Measurements from ENCODE around the gene RAB31. TPM values are rescaled to one million over a fixed set of nuclear protein-coding genes. Genes with fewer than 3 reads are reported as not detected.

RAB31 gene
- total and polyA plus RNA-seq, 4 experiments from 2014 or later: 0.07 to 1.8 (median 1.4) TPM

- ChIA-PET POLR2A (ENCODE audit: partially characterized antibody) (no interaction called here), CTCF (ENCODE audit: partially characterized antibody) (no interaction called here)
- Mint-ChIP-seq H3K9me3 (peaks cover 0 to 3% (median 0%) of the 10 kb centered on the region in 8 donors), H3K27me3 (peaks cover 11 to 25% of the 10 kb centered on the region in 2 donors), H3K4me1 (no peaks in the 10 kb centered on the region), H3K27ac (no peak overlapping the region), H3K36me3 (no peaks in the 10 kb centered on the region), H3K4me3 (no peak overlapping the region)
- Histone ChIP-seq H3K4me1 (ENCODE audit: insufficient read depth, low read length) (no peaks in the 10 kb centered on the region), H3K27me3 (ENCODE audit: insufficient read depth, low read length) (no peaks in the 10 kb centered on the region), H3K4me3 (ENCODE audit: low read length in 2 of 2) (no peak overlapping the region), H3K27ac (ENCODE audit: low read depth, low read length) (no peak overlapping the region), H3K36me3 (ENCODE audit: insufficient read depth, low read length) (no peaks in the 10 kb centered on the region), H3K9me3 (ENCODE audit: control insufficient read depth in 1 of 2, low read length in 2 of 2) (no peaks in the 10 kb centered on the region)
- intact Hi-C loops (cut with micrococcal nuclease): no loop called here
- no peak for DNase-seq
Measured at GRCh38 chr18:9835113-9835755, 127.1 kb downstream of the RAB31 start.

- H3K36me3 Mint-ChIP-seq: no peaks in the 10 kb centered on the region
- no peak overlapping the region for H3K4me3 Mint-ChIP-seq
Measured at GRCh38 chr18:9835825-9836224, 127.7 kb downstream of the RAB31 start.

GRCh38 chr18:9838144-9838877 lies 130.2 kb downstream of the RAB31 start:
- Histone ChIP-seq H3K27ac (ENCODE audit: low read depth, low read length) (no peak overlapping the region), H3K4me1 (ENCODE audit: insufficient read depth, low read length) (no peaks in the 10 kb centered on the region), H3K36me3 (ENCODE audit: insufficient read depth, low read length) (no peaks in the 10 kb centered on the region), H3K27me3 (ENCODE audit: insufficient read depth, low read length) (no peaks in the 10 kb centered on the region), H3K9me3 (ENCODE audit: control insufficient read depth in 1 of 2, low read length in 2 of 2) (no peaks in the 10 kb centered on the region), H3K4me3 (ENCODE audit: low read length in 2 of 2) (no peak overlapping the region)
- Mint-ChIP-seq H3K36me3 (no peaks in the 10 kb centered on the region), H3K9me3 (peaks cover 0 to 3% (median 0%) of the 10 kb centered on the region in 8 donors), H3K4me1 (no peaks in the 10 kb centered on the region), H3K4me3 (no peak overlapping the region), H3K27me3 (peaks cover 6 to 25% of the 10 kb centered on the region in 2 donors), H3K27ac (no peak overlapping the region)
- POLR2A ChIA-PET (ENCODE audit: partially characterized antibody): no interaction called here
- DNase-seq: no peak
- CTCF ChIA-PET (ENCODE audit: partially characterized antibody): no interaction called here
- intact Hi-C loops (cut with micrococcal nuclease): no loop called here

More at GRCh38 chr18:9835825-9836224, 127.7 kb downstream of the RAB31 start:
- H3K9me3 Mint-ChIP-seq: peaks cover 0 to 3% (median 0%) of the 10 kb centered on the region in 8 donors
- no peak for DNase-seq
- POLR2A ChIA-PET (ENCODE audit: partially characterized antibody): no interaction called here
- Histone ChIP-seq H3K27ac (ENCODE audit: low read depth, low read length) (no peak overlapping the region), H3K4me3 (ENCODE audit: low read length in 2 of 2) (no peak overlapping the region), H3K36me3 (ENCODE audit: insufficient read depth, low read length) (no peaks in the 10 kb centered on the region), H3K9me3 (ENCODE audit: control insufficient read depth in 1 of 2, low read length in 2 of 2) (no peaks in the 10 kb centered on the region), H3K27me3 (ENCODE audit: insufficient read depth, low read length) (no peaks in the 10 kb centered on the region), H3K4me1 (ENCODE audit: insufficient read depth, low read length) (no peaks in the 10 kb centered on the region)
- CTCF ChIA-PET (ENCODE audit: partially characterized antibody): no interaction called here
- peaks cover 9 to 25% of the 10 kb centered on the region in 2 donors for H3K27me3 Mint-ChIP-seq
- intact Hi-C loops (cut with micrococcal nuclease): no loop called here
- H3K4me1 Mint-ChIP-seq: no peaks in the 10 kb centered on the region
- H3K27ac Mint-ChIP-seq: no peak overlapping the region

GRCh38 chr18:9839211-9839610 lies 131.1 kb downstream of the RAB31 start:
- ChIA-PET CTCF (ENCODE audit: partially characterized antibody) (interaction anchor here (0.9 kb wide), 1 partner anchor 12 kb away, joined by 3 read pairs; no protein-coding TSS in a partner anchor), POLR2A (ENCODE audit: partially characterized antibody) (no interaction called here)
- H3K27me3 Mint-ChIP-seq: peaks cover 6 to 22% of the 10 kb centered on the region in 2 donors
- no peak overlapping the region for H3K27ac Mint-ChIP-seq
- Histone ChIP-seq H3K27me3 (ENCODE audit: insufficient read depth, low read length) (no peaks in the 10 kb centered on the region), H3K36me3 (ENCODE audit: insufficient read depth, low read length) (no peaks in the 10 kb centered on the region), H3K4me3 (ENCODE audit: low read length in 2 of 2) (no peak overlapping the region), H3K9me3 (ENCODE audit: control insufficient read depth in 1 of 2, low read length in 2 of 2) (no peaks in the 10 kb centered on the region), H3K4me1 (ENCODE audit: insufficient read depth, low read length) (no peaks in the 10 kb centered on the region), H3K27ac (ENCODE audit: low read depth, low read length) (no peak overlapping the region)
- DNase-seq: no peak
- no peak overlapping the region for H3K4me3 Mint-ChIP-seq
- H3K9me3 Mint-ChIP-seq: no peaks in the 10 kb centered on the region
- H3K36me3 Mint-ChIP-seq: no peaks in the 10 kb centered on the region
- intact Hi-C loops (cut with micrococcal nuclease): no loop called here
- no peaks in the 10 kb centered on the region for H3K4me1 Mint-ChIP-seq

GRCh38 chr18:9839853-9840252 lies 131.8 kb downstream of the RAB31 start:
- no peaks in the 10 kb centered on the region for H3K9me3 ChIP-seq (ENCODE audit: control insufficient read depth in 1 of 2, low read length in 2 of 2)
- H3K27me3 Mint-ChIP-seq: peaks cover 6 to 22% of the 10 kb centered on the region in 2 donors
- ChIA-PET CTCF (ENCODE audit: partially characterized antibody) (interaction anchor here (0.9 kb wide), 1 partner anchor 12 kb away, joined by 3 read pairs; no protein-coding TSS in a partner anchor), POLR2A (ENCODE audit: partially characterized antibody) (no interaction called here)
- intact Hi-C loops (cut with micrococcal nuclease): no loop called here
- no peaks in the 10 kb centered on the region for H3K27me3 ChIP-seq (ENCODE audit: insufficient read depth, low read length)
- no peaks in the 10 kb centered on the region for H3K36me3 Mint-ChIP-seq
- no peaks in the 10 kb centered on the region for H3K9me3 Mint-ChIP-seq
- no peaks in the 10 kb centered on the region for H3K4me1 ChIP-seq (ENCODE audit: insufficient read depth, low read length)
- H3K4me1 Mint-ChIP-seq: no peaks in the 10 kb centered on the region
- DNase-seq: no peak
- no peak overlapping the region for H3K4me3 ChIP-seq (ENCODE audit: low read length in 2 of 2)
- H3K4me3 Mint-ChIP-seq: no peak overlapping the region
- no peaks in the 10 kb centered on the region for H3K36me3 ChIP-seq (ENCODE audit: insufficient read depth, low read length)
- no peak overlapping the region for H3K27ac ChIP-seq (ENCODE audit: low read depth, low read length)
- no peak overlapping the region for H3K27ac Mint-ChIP-seq

GRCh38 chr18:9841752-9842151 lies 133.7 kb downstream of the RAB31 start:
- Mint-ChIP-seq H3K9me3 (no peaks in the 10 kb centered on the region), H3K4me3 (no peak overlapping the region), H3K36me3 (no peaks in the 10 kb centered on the region), H3K27ac (no peak overlapping the region), H3K4me1 (no peaks in the 10 kb centered on the region), H3K27me3 (peaks cover 2 to 17% of the 10 kb centered on the region in 2 donors)
- Histone ChIP-seq H3K27me3 (ENCODE audit: insufficient read depth, low read length) (no peaks in the 10 kb centered on the region), H3K4me1 (ENCODE audit: insufficient read depth, low read length) (no peaks in the 10 kb centered on the region), H3K9me3 (ENCODE audit: control insufficient read depth in 1 of 2, low read length in 2 of 2) (no peaks in the 10 kb centered on the region), H3K36me3 (ENCODE audit: insufficient read depth, low read length) (no peaks in the 10 kb centered on the region), H3K4me3 (ENCODE audit: low read length in 2 of 2) (no peak overlapping the region), H3K27ac (ENCODE audit: low read depth, low read length) (no peak overlapping the region)
- POLR2A ChIA-PET (ENCODE audit: partially characterized antibody): no interaction called here
- intact Hi-C loops (cut with micrococcal nuclease): no loop called here
- no peak for DNase-seq
- CTCF ChIA-PET (ENCODE audit: partially characterized antibody): no interaction called here

GRCh38 chr18:9842448-9842847 lies 134.3 kb downstream of the RAB31 start:
- no peaks in the 10 kb centered on the region for H3K9me3 ChIP-seq (ENCODE audit: control insufficient read depth in 1 of 2, low read length in 2 of 2)
- H3K4me3 ChIP-seq (ENCODE audit: low read length in 2 of 2): no peak overlapping the region
- no peaks in the 10 kb centered on the region for H3K4me1 Mint-ChIP-seq
- no peak for DNase-seq
- ChIA-PET CTCF (ENCODE audit: partially characterized antibody) (no interaction called here), POLR2A (ENCODE audit: partially characterized antibody) (no interaction called here)
- no peak overlapping the region for H3K27ac Mint-ChIP-seq
- H3K4me1 ChIP-seq (ENCODE audit: insufficient read depth, low read length): no peaks in the 10 kb centered on the region
- H3K36me3 ChIP-seq (ENCODE audit: insufficient read depth, low read length): no peaks in the 10 kb centered on the region
- H3K36me3 Mint-ChIP-seq: no peaks in the 10 kb centered on the region
- no peak overlapping the region for H3K27ac ChIP-seq (ENCODE audit: low read depth, low read length)
- intact Hi-C loops (cut with micrococcal nuclease): no loop called here
- H3K27me3 Mint-ChIP-seq: peaks cover 0 to 13% of the 10 kb centered on the region in 2 donors
- no peaks in the 10 kb centered on the region for H3K9me3 Mint-ChIP-seq
- H3K4me3 Mint-ChIP-seq: no peak overlapping the region
- H3K27me3 ChIP-seq (ENCODE audit: insufficient read depth, low read length): no peaks in the 10 kb centered on the region

All from CD4-positive, alpha-beta memory T cell (primary cell).